HepG2 (cell line): Measurements from ENCODE around the gene DOC2A. TPM values are rescaled to one million over a fixed set of nuclear protein-coding genes. Genes with fewer than 3 reads are reported as not detected.

Source experiments
- ATF7 ChIP-seq, 2 experiments: fragments of 450-650 bp in 1 of 2; sonication (generic) in 1 of 2; formaldehyde crosslinking in 1 of 2; IDR thresholded peaks; 2 replicates each; pipeline versions ENCODE4 v1.4.0 to v1.6.1; 2016 to 2020; ENCODE audit warnings: antibody characterized with exemption in 1 of 2, mild to moderate bottlenecking in 1 of 2, missing genetic modification reagents in 1 of 2
- JUN ChIP-seq: sonication (generic); formaldehyde crosslinking; IDR thresholded peaks from 2 replicates; pipeline ENCODE4 v1.4.0; 2020; ENCODE audit warnings: mild to moderate bottlenecking, missing genetic modification reagents
- NBN ChIP-seq: fragments of 450-650 bp; conservative IDR thresholded peaks from 2 replicates; pipeline ENCODE4 v1.6.1; 2017
- ZBTB40 ChIP-seq, 2 experiments: fragments of 450-650 bp in 1 of 2; sonication (generic) in 1 of 2; formaldehyde crosslinking in 1 of 2; IDR thresholded peaks; 2 replicates each; pipeline versions ENCODE4 v1.6.1 to v1.8.0; 2016 to 2022; ENCODE audit warnings: antibody characterized with exemption in 1 of 2, mild to moderate bottlenecking in 1 of 2, missing genetic modification reagents in 1 of 2
- ZNF232 ChIP-seq: sonication (generic); formaldehyde crosslinking; IDR thresholded peaks from 2 replicates; pipeline ENCODE4 v1.4.0; 2020; ENCODE audit warnings: missing genetic modification reagents, borderline replicate concordance
- ZNF570 ChIP-seq: sonication (generic); formaldehyde crosslinking; IDR thresholded peaks from 2 replicates; pipeline ENCODE4 v1.4.0; 2020; ENCODE audit warnings: mild to moderate bottlenecking, missing genetic modification reagents, borderline replicate concordance
- polyA plus RNA-seq, 8 experiments: library from polyadenylated mRNA; depleted of rRNA in 3 of 8; stranded (reverse) in 7 of 8; unstranded in 1 of 8; fragments of >200 nt; fragmentation: Illumina TruSeq in 4 of 8; extraction: Trizol in 4 of 8; gene quantifications; 2 replicates each; pipeline versions ENCODE4 v1.2.1 to v1.2.3, GENCODE V29; 2011 to 2016; ENCODE audit warnings: low read depth in 4 of 8, missing spikeins in 1 of 8, mixed read lengths in 1 of 8; ENCODE audit not compliant: insufficient read depth in 1 of 8
- total RNA-seq, 5 experiments: library from RNA; depleted of rRNA; stranded (reverse); fragments of >200 nt; fragmentation: Illumina TruSeq; extraction: Trizol; gene quantifications; 2 replicates each; pipeline ENCODE4 v1.2.3, GENCODE V29; 2016; ENCODE audit warnings: low read depth in 1 of 5

Gene DOC2A
- total and polyA plus RNA-seq, 2 of the 13 experiments (the other 11 are each of a cell fraction or from before 2014, with no cell fraction given) = 0.15 to 0.55 TPM

- TF ChIP-seq ZBTB40 (IDR thresholded peaks at IDR 0.05) = no peak
- 0 out of 2 replicates have a peak, but pooled peaks have one; percentile 27 for TF ChIP-seq ZBTB40 (CRISPR knock-in tag; IDR thresholded peaks at IDR 0.05)
- peak; percentile 44; the same call in 1 of the 2 replicates for TF ChIP-seq JUN
- no peak for TF ChIP-seq NBN
- TF ChIP-seq ZNF570 (CRISPR knock-in tag) = no peak
- TF ChIP-seq ZNF232 (CRISPR knock-in tag) = peak; percentile 43; the same call in 1 of the 2 replicates
- no peak for TF ChIP-seq ATF7 (IDR thresholded peaks at IDR 0.05)
- 0 out of 2 replicates have a peak, but pooled peaks have one; percentile 48 for TF ChIP-seq ATF7 (CRISPR knock-in tag; IDR thresholded peaks at IDR 0.05)
Measured at GRCh38 chr16:29974291-29975133, 36.3 kb downstream of the DOC2A start (continued).
